Measurements from ENCODE around the gene GIPC2.
A peak's percentile ranks its signal among the peaks of the same experiment; 100 is the strongest.
"Not testable (repeated sequence)": the region's sequence is repeated elsewhere in the genome, so short reads cannot be mapped to it uniquely, and the experiment has no call there.

The GIPC2 gene

DNA sequence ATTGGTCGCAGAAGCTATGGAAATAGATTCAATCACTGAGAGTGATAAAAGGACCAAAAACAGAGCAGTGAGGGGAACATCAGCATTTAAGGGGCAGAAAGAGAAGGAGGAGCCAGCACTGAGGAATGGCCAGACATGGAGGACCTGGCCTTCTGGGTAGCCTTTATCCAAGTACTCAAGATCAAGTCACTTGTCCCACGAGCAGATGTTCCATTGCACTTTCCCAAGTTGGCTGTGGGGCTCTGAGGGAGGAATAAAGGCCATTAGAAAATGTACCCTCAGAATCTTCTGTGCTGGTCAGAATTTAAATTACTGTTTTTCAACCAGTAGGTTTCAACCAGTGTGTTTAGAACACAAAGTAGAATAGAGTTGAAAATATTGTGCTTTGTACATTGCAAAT, 55.3 kb downstream of the GIPC2 start:
- no peak for DNase-seq

DNA sequence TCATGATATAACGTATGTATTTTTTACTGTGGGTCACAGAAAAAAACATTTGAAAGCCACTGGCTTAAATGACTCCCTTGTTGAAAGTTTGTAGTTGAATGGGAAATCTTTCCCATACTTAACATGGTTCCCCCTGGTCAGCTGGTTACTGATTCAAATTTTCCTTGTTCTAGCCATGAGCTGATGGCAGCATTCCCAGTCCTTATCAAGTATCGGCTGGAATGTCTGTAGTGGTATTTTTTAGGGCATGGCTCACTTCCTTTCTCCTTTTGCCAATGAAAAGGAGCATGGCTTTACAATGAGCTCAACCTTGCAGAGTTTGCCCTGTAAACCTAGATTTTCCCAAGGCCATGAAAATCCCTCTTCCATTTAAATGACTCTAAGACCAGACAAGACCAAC, 55.7 kb downstream of the GIPC2 start:
- DNase-seq = no peak

DNA sequence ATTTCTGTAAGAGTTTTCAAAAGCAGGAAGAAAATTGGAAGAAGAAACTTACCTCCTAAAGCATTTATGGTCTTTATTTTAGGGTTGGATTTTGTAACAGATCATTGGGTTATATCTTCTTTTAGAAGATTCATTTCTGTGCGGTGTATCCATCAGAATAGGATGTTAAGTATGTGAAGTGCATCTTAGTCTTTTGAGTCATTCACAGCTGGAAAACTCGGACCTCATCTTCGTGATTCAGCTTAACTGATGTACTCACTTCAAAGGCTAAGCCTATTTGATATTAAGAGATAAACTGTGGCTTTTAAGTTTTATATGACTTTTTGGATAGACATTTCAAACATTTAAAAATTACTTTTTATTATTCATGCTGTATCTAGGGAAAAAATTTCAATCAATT, 56.3 kb downstream of the GIPC2 start:
- no peak for DNase-seq

DNA sequence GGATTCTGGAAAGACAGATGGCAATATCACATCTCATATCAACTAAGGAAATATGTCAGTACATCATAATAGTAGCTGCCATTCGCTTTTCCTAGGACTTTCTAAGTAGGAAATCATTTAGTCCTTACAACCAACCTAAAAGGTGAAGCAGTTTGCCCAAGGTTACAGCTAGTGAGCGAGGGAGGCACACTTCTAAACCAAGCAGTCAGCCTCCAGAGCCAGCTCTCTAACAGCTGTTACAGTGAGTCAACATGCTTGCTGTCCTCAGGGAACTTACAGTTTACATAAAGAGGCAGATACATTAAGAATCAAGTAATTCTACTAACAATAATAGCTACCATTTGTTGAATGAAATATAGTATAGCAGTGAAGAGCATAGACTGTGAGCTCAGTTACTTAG, 57.1 kb downstream of the GIPC2 start:
- DNase-seq = no peak

DNA sequence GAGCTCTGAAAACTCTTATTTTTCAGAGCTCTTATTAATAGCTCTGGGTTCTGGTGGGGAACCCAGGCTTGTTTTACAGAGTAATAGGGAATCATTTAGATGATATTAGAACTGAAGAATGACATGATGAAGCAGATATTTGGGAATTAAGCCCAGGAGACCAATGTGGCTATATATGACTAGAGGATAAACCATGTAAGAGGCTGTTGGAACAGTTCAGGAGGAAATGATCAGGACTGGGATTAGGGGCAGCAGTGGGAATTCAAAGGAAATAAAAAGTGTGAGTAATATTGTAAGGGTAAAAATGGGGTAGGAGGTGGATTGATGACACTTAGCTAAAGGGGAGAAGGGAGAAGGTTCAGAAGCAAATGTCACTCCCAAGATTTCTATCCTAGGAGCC, 58.6 kb downstream of the GIPC2 start:
- no peak for DNase-seq

DNA sequence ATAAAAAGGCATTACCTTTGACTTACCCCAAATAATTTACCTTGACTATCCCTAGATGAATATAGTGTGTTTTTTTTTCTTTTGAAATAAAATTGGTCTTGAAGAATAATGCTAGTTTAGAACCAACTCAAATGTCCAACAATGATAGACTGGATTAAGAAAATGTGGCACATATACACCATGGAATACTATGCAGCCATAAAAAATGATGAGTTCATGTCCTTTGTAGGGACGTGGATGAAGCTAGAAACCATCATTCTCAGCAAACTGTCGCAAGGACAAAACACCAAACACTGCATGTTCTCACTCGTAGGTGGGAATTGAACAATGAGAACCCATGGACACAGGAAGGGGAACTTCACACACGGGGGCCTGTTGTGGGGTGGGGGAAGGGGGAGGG, 63.9 kb downstream of the GIPC2 start:
- not testable (repeated sequence) for DNase-seq

DNA sequence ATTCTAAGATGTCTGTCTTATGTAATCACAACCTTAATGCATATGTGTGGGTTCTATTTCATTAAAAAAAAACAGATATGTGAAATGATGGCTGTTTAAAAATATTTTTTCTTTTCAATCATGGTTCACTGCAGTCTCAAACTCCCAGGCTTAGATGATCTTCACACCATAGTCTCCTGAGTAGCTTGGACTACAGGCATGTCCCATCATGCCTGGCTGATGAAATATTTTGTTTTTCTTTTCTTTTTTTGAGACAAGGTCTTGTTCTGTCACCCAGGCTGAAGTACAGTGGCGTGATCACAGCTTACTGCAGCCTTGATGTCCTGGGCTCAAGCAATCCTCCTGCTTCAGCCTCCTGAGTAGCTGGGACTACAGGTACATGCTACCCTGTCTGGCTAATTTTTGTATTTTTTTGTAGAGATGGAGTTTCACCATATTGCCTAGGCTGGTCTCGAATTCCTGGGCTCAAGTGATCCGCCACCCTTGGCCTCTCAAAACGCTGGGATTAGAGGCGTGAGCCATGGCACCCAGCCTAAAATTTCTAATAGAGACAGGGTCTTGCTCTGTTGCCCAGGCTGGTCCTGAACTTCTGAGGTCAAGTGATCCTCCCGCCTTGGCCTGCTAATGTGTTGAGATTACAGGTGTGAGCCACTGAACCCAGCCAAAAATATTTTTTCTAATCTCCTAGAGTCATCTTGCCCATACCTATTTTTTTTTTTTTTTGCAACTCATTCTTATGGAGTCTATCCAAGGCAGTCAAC, 67.6 kb downstream of the GIPC2 start:
- DNase-seq = no peak

DNA sequence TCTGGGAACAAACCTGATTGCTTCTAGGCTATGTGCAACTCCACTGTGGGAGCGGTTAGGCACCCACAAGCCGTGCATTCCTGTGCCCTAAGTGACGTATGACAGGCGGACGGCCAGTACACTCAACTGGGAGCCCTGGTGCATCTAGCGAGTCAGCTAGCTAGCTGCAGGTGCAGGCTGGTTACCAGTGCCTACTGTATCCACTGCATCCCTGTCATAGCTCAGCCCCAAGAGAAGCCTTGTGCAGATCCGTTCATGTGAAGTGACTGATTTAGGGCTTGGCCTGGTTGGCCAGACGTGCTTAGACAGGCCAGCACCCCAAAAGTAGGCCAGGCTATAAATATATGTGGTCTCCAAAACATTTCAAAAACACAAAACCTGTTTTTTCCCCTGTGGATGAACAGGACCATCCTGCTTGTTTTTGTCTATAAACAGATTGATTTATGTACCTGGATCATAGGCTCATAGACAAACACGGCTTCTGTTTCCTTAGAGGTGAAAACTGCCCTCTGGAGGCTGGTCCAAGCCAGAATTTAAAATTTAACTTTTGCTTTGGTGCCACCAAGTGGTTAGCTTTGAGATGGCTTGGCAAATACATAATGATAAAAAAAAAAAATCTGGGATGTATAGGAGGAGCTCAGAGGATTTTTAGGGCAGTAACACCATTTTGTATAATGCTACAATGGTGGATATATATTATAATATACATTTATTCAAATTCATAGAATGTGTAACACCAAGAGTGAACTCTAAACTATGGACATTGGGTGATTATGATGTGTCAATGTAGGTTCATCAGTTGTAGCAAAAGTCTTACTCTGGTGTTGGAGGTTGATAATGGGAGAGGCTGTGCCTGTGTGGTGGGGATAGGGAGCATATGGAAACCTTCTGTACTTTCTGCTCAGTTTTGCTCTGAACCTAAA, 68.5 kb downstream of the GIPC2 start:
- peak; percentile 50 to 73 for DNase-seq

DNA sequence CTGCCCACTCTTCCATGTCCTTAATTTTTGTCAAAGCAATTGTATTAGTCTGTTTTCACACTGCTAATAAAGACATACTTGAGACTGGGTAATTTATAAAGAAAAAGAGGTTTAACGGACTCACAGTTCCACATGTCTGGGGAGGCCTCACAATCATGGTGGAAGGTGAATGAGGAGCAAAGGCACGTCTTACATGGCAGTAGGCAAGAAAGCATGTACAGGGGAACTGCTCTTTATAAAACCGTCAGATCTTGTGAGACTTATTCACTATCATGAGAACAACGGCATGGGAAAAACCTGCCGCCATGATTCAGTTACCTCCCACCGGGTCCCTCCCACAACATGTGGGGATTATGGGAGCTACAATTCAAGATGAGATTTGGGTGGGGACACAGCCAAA, 74.7 kb downstream of the GIPC2 start:
- DNase-seq = not testable (repeated sequence)

DNA sequence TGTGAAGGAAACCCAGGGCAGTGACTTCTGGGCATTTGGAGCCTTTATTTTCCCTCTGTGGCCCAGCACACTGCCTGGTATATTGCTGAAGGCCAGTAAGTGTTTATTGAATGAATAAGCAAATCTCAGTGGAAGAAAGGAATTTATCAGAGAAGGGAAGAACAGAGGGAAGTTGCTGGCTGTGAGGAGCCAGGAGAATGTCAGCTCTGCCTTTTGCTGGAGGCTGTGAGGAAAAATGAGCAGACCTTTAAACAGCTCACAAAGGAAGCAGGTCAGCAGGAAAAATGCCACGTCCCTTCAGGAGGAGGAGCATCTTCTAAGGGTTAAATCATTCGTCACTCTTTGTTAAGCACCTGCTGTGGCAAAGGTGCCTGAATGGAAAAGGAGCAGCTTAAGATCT, 75.9 kb downstream of the GIPC2 start:
- no peak for DNase-seq

DNA sequence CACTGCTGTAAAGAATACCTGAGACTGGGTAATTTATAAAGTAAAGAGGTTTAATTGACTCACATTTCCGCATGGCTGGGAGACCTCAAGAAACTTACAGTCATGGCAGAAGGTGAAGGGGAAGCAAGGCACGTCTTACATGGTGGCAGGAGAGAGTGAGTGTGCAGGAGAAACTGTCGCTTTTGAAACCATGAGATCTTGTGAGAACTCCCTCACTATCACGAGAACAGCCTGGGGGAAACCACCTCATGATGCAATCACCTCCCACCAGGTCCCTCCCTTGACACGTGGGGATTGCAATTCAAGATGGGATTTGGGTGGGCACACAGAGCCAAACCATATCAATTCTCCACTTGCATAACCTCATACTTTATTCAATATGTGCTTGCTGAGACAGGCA, 76.6 kb downstream of the GIPC2 start:
- DNase-seq = no peak

DNA sequence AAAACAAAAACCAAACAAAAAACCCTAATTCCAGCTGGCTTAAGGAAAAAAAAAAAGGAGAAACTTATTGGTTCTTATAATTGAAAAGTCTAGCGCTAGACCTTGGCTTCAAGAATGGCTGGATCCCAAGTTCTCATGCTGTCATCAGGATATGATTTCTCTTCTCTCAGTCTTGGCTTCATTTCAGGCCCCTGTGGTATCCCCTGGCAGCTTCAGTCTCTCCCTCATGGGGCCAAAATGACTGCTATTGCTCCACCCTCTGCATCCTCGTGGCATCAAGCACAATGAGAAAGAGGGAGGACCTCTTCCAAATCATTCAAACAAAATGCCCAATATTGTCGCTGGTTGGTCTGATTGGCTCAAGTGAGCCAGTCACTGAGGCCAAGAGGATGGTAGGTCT, 80.7 kb downstream of the GIPC2 start:
- no peak for DNase-seq

DNA sequence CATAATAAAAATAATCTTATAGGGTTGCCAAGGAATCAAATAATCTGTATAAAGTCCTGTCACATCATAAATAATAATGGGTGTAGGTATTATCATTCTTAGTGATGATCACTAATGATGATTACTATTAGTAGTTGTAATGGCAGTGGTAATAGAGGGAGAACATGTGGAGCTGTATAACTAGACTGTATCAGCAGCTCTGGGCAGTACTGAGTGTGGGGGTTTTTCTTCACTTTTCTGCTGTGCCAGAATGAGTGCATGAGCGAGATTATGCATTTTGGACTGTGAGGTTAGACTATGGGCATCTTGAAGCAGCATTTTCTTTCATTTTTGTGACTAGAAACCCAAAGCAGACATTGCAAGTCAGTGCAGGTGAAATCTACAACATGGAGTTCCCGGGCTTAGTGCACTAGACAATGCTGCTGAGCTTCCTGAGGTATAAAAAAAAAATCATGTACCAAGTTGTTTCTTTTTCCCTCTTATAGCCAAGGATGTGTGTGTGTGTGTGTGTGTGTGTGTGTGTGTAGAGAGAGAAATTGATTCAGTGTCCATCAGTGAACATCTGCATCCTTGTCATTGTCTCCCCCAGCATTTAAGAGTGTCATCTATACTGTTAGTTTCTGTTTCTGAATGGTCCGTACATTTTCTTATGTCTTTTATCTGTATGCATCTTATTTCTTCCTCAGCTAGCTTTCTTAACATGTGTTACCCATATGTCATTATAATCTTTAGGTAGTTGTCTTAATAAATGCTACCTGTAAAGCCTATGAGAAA, 86.6 kb downstream of the GIPC2 start:
- DNase-seq = no peak

DNA sequence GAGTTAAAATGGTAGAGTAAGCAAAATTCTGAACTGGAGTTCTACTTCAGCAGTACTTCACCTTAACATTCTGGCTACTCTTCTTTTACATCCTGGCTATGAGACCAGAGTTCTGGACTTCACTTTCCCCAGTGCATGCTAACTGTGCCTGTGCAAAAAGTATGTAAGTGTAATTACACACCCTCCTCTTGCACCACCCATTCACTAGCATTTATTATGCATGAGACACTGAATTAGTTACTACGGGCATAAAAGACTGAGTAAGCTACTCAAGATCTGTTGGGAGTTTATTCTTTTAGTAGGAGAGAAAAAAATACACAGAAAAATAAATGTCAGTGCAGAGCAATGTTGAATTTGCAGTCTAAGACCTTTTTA, 87.2 kb downstream of the GIPC2 start:
- DNase-seq = no peak

DNA sequence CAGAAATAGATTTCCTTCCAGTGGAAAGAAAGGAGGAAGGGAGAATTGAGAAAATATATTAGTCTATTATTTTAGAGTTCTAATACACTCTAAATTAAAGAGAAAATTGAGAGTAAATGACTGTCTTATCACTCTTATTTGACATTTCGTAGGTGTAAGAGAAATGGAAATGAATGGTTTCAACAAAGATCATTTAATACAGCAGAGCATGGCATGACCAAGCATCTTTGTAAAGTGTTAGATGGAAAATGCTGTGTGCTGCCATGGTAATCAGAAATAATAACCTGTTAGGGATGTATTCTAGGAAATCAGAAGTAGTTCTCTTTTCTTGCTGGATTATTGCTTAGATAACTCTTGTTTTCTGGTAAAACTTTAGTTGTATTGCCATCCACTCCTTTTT, 90.9 kb downstream of the GIPC2 start:
- DNase-seq = no peak

DNA sequence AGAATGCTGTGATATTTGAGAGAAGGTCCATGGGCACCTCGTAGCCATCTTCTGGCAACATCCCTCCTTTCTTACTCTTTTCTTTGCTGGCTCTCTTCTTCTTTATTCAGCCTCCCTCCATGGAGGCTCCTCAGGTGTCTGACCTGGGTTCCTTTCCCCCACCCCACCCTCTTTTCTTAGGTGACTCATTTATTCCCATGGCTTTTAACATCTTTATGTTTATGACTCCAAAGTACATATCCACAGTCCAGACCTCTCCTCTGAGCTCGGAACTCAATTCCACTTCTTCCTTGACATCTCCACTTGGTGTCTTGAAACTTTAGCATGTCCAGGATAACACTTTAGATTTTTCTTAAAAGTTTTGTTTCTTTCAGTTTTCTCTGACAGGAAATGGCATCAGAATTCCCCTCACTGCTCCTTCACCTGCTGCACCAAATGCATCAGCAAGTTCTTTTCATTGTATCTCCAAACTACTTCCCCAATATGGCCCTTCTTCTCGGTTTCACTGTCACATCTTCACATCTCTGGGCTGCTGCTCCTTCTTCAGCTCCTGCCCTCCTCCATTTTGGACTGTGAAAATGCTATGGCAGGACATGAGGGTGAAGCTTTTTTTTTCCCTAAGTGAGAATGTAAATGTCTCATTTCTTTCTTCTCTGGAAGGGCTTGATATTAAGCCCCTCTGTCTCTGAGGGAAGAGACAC, 95.9 kb downstream of the GIPC2 start:
- no peak for DNase-seq

DNA sequence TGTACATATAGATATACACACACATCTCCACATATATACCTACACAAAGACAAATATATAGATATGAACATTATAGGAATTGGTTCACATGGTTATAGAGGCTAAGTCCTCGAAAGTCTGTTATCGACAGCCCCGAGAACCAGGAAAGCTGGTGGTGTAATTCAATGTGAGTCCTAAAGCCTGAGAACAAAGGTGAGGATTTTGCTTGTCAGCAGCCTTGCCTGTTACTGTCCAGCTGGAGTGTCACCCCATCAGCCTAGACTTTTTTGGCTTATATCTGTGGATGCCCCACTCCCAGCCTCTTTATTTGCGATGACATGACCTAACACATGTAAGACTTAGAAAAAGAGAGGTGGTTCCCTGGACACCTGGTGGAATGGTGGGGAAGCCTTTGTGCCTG, 97.0 kb downstream of the GIPC2 start:
- no peak for DNase-seq

DNA sequence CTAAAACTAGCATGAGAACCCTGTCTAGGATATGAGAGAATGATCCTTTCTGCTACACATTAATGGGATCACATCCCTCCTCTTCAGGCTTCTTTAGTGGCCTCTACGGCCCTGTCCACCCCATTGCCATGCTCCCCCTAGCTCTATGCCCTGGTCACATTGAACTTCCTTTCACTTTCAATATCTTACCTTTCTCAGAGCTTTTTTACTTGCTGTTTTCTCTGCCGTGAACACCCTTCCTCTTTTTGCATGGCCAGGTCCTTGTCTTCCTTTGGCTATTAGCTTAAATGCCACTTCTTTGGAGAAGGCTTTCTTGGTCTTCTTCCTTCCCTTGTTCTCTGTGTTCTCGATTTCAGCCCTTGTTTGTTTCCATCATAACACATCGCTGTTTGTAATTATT, 97.4 kb downstream of the GIPC2 start:
- peak in 1 of 2 donors; percentile 37 for DNase-seq

DNA sequence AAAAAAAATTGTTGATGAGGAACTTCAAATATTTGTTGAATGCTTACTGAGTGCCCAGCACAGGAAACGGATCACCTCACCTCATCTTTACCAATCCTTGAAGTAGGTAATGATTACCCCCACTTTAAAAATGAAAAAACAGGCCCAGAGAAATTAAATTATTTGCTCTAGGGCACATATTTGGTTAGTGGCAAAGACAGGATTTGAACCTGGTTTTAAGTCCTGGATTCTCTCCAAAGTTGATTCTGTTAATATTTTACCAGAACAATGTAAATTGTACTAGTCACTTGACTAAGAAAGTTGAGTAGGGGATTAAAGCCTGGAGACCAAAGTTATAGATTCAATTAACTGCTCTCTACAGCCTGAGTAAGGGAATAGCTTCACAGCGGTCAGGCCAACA, 97.9 kb downstream of the GIPC2 start:
- no peak for DNase-seq

DNA sequence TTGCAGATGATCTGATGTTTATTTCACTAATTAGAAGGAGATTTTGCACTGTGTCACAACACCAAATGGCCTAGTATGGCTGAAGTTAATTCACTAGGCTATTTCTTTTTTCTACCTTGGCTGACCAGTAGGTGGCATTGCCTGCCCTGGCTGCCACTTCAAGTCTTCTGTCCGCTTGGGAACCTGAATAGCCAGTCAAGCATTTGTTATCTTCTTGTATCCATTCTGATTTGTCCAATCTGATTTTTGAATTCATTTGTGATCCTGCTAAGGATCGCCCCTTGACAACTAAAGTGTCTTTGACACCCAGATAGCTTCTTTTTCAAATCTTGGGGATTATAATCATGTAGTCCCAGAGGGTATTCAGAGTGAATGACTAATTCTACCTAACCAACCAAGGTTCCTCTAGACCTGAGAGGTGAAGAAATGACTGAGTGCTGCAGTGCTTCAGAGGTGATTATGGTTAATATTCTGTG, 99.4 kb downstream of the GIPC2 start:
- peak; percentile 23 to 42 for DNase-seq

DNA sequence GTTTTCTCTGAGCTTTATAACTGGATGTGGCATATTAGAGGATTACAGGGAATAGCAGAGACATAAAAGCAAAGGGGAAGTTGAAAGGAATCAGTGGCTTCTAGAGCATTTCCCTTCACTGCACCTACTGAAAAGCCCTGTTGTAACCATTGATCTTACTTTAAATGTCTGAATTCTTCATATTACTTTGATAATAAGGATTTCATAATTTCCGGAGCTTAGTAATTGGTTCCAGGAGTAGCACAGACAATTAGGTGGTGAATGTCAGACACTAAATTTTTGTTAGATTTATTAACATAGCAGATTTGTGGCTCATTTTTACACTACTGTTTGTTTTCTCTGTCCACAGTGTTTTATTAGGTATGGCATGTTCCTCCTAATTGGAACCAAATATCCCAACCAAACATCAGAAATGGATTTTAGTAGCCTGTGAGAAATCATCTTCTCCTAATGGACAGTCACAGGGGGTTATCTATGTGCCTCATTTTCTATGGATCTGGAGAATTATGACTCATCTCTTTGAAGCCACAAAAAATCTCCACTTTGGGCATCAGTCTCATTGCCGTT, 100.5 kb downstream of the GIPC2 start:
- DNase-seq = no peak

DNA sequence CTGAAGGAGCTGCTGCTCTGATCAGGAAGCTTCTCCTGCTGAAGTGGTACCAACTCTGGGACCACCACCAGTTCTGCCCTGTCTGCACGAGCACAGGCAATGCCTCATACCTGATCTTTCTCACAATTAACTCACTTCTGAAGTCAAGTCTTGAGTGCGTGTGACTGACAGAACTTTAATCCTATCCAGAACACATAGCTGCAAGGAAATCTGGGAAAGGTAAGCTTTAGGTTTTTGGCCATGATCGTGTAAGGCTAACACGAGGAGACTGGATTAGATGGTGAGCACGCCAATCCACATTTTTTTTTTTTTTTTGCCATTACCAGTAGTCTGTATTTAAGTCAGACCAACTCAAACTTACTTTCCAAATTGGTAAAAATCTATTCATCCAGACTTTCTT, 101.3 kb downstream of the GIPC2 start:
- DNase-seq = no peak

All from CD4-positive, alpha-beta T cell treated with Interleukin-4 for 1 hour (primary cell).